Fibroblast of skin of back (primary cell): Measurements from ENCODE around the gene LKAAEAR1.
"Not testable (repeated sequence)": the region's sequence is repeated elsewhere in the genome, so short reads cannot be mapped to it uniquely, and the experiment has no call there.

ENCODE experiments used
- DNase-seq: peaks from one replicate; pipeline ENCODE4 v3.0.0-alpha.2; 2013

The LKAAEAR1 gene

GRCh38 chr20:64096535-64096934 is 12.3 kb upstream of the LKAAEAR1 start:
- DNase-seq, result no peak

GRCh38 chr20:64095927-64096326 is 11.7 kb upstream of the LKAAEAR1 start:
- no peak for DNase-seq

DNA sequence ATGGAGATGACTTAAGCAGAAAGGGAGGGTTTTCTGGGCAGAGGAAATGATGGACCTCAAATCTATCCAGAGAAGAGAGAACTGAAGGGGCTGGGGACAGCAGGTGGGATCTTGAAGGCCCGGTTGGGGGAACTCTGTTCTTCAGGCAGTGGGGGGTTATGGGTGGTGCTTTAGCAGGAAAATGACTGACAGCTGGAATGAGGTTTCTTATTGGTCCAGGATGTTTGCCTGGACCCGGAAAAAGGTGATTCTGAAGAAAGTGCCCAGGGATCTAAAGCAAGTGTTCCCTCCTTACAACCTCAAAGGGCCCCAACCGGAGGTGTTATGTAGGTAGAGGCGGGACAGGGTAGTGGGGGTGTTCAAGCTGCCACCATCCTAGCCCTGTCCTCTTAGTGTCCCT is 11.3 kb upstream of the LKAAEAR1 start:
- DNase-seq, result no peak

DNA sequence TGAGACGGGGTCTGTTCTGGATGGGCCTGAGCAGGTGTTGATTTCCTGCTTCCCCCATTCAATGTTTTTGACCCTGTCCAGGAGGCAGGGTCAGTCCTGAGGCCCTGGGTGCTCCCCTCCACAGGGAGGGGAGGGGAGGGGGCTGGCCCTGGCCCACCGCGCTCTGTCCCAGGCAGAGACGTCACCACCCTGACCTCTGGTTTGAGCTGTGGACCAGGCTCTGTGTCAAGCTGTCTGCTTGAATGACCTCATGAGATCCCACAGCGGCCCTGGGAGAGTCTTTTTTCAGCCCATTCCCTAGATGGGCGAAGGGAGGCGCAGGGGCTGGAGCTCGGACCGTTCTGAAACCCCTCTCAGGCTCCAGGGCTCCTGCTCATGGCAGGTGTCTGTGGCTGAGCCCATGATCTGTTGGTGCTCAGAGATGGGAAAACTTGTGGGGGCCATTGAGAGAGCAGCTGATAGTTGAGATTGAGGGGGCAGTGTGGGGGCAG is 8.9 kb upstream of the LKAAEAR1 start:
- DNase-seq, result no peak

- no peak for DNase-seq
Observed at GRCh38 chr20:64092258-64093012, 8.2 kb upstream of the LKAAEAR1 start.

DNA sequence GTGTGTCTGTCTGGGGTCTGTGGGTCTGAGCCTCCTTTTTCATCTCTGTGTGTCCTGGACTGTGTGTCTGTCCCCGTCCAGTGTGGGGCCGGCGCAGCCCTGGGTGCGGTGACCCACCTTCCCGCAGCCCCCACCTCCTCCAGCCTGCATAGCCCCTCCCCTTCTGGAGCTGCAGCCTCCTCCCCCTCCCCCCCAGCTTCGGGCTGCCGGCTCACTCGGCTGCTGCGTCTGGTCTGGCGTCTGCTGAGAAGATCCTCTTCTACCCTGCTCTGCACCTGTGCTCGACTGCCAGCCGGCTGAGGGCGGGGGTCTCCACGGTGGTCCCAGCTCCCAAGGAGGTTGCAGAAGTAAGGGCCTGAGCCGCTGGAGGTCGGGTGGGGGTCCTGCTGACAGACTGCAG is 7.6 kb upstream of the LKAAEAR1 start:
- DNase-seq, result no peak

DNA sequence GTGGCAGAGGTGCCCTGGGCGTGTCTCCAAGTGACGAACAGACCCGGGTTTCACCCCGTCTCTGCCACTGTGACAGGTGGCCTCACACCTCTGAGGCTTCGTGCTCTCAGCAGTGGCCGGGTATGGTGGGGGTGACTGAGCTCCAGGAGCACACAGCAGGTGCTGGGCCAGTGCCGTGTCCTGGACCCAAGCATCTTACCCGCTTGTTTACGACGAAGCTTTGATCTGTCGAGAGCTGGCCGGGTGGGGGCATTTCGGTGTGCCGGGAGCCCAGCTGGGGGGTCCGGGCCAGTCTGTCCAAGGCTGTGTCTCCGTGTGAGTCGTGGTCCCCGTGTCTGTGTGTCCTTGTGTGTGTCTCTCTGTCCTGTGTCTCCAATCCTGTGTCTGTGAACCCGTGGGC is 7.1 kb upstream of the LKAAEAR1 start:
- no peak for DNase-seq

DNA sequence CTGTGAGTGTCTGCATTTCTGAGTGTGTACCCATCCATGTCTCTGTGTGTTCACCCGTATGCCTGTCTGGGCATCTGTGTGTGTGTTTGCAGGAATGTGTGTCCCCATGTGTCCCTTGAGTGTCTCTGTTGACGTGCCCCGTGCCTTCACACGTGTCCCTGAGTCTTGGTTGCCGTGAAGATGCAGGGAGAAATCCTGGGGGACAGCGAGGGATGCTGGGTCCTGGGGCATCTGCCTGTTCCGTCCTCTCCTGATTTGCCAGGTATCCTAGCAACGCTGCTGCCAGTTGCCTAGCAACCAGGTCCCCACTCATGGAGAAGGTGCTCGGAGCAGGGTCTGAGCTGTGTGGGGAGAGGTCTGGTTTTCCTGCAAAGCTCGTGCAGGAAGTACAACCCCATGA is 6.0 kb upstream of the LKAAEAR1 start:
- no peak for DNase-seq

DNA sequence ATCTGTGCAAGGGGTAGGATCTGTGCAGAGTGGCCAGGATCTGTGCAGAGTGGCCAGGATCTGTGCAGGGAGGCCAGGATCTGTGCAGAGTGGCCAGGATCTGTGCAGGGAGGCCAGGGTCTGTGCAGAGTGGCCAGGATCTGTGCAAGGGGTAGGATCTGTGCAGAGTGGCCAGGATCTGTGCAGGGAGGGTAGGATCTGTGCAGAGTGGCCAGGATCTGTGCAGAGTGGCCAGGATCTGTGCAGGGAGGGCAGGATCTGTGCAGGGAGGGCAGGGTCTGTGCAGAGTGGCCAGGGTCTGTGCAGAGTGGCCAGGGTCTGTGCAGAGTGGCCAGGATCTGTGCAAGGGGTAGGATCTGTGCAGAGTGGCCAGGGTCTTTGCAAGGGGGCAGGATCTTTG is 4.4 kb upstream of the LKAAEAR1 start:
- not testable (repeated sequence) for DNase-seq

DNA sequence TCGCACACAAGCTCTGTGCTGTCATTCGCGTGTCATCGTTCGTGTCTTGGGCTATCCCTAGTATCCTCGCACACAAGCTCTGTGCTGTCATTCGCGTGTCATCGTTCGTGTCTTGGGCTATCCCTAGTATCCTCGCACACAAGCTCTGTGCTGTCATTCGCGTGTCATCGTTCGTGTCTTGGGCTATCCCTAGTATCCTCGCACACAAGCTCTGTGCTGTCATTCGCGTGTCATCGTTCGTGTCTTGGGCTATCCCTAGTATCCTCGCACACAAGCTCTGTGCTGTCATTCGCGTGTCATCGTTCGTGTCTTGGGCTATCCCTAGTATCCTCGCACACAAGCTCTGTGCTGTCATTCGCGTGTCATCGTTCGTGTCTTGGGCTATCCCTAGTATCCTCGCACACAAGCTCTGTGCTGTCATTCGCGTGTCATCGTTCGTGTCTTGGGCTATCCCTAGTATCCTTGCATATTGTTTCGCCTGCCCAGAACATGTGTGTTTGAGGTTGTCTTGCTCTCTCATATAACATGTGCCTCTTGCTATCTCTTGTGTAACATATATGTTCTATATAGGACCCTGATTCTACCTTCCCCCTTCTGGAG is 3.1 kb upstream of the LKAAEAR1 start:
- DNase-seq, result not testable (repeated sequence)

DNA sequence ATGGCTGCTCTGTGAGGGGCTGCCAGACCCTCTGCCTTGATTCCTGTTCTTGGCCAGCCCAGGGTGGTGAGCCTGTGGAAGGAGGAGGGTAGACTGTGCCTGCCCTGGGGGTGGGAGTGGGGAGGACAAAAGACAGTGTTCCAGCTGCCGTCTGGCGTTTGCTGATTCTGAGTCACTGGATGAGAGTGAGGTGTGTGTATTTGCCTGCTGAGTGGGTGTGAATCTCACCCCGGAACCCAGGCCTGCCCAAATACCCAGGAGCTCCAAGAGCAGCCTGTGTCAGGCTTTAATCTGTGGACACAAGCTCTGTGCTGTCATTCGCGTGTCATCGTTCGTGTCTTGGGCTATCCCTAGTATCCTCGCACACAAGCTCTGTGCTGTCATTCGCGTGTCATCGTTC is 2.6 kb upstream of the LKAAEAR1 start:
- no peak for DNase-seq

- no peak for DNase-seq
Observed at GRCh38 chr20:64084685-64085152, 521 bp upstream of the LKAAEAR1 start.

DNA sequence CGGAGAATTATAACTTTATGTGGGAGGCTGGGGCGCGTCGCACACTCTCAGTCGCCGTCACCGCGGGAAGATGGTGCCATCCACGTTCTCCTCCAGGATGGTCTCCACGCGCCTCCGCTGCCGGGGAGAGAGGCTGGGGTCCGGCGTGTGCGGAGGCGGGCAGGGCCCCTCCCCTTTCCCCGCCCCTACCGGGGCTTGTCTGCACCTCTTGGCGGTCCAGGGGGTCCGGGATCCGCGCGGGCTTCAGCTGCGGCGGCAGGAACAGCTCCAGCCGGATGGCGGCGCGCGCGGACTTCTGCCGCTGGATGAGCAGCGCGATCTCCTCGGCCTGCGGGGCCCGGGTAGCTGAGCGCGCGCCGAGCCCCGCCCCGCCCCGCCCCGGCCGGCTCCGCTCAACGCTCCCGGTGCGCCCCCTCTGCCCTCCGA is 807 bp downstream of the LKAAEAR1 start:
- DNase-seq, result peak; percentile 73

GRCh38 chr20:64082820-64083377 is 1.3 kb downstream of the LKAAEAR1 start:
- DNase-seq, result no peak

- no peak for DNase-seq
Observed at GRCh38 chr20:64082126-64082731, 2.0 kb downstream of the LKAAEAR1 start.

- DNase-seq, result no peak
Observed at GRCh38 chr20:64081624-64081964, 2.6 kb downstream of the LKAAEAR1 start.

DNA sequence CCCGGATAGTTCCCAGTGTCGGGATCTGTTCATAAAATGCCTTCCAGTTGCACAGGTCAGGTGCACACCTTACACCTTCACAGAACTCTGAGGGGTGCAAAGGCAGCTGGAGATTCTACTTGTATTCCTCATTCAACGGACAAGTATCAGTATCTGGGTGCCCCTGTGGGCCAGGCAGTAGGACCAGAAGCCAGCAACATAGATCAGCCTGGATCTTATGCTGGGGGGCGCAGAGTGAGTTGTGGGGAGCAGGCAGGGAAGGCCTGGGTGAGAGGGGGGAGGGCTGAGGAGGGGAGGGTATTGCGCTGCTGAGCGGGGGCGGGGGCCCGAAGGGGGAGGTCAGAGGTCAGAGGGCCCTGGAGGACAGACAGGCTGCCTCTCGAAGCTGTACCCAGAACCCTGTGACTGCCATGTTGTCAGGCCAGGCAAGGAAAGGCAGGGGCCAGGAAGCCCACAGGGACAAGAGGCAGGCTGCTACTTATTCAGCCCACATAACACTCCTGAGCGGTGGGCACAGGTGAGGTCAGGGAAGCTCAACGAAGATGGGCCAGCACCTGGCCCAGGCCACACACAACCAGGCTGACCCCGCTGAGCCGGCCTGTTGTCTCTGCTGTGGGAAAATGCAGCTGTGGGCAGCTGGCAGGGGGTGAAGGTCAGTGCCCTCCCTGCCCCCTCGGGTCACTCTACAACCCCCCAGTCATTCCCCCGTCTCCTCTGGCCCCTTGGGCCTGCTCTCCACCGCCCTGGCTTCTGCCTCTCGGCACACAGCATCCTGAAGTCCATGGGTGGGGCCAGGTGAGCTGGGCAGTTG is 3.2 kb downstream of the LKAAEAR1 start:
- DNase-seq, result no peak

GRCh38 chr20:64080013-64080812 is 4.0 kb downstream of the LKAAEAR1 start, which contains the start of gene OPRL1:
TSS of gene OPRL1 (plus strand) at chr20:64080082. CDS start at chr20:64092721, 12,639 bp downstream.
- DNase-seq, result no peak

DNA sequence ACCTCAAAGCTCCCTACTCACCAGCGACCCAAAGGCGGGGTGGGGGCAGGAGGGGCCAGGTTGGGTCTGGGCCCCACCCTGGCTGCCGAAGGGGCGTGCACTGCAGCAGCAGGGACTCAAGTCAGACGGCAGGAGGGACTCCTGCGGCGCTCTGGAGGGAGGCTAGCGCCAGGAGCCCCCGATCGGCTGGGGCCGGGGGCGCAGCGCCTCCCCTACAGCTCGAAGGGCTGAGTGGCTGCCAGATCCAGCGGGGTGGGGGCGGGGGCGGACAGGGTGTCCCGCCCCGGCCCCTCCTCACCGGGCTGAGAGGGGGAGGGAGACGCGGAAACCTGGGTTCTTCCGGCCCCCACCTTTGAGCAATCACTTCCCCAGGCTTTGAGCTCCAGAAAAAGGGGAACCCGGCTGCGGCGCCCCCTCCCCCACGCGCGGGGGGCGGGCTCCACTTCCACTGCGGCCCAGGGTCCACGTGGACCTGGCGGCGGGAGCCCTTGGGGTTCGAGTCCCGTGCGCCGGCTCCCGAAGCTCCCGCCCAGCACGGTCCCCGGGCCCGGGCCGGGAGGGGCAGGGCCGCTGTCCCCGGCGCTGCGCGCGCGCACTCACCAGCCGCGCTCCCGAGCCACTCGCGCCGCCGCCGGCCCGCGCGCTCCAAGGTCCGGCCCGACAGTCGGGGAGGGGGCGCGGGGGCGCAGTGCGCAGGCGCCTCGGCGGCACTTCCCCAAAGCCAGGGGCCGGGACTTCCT is 4.8 kb downstream of the LKAAEAR1 start, which contains the start of gene RGS19:
Gene RGS19, minus strand, starts transcription at position 246 of the 740 bp plus-strand sequence. CDS start 2,632 bp downstream, outside the sequence.
- peak; percentile 76 for DNase-seq

DNA sequence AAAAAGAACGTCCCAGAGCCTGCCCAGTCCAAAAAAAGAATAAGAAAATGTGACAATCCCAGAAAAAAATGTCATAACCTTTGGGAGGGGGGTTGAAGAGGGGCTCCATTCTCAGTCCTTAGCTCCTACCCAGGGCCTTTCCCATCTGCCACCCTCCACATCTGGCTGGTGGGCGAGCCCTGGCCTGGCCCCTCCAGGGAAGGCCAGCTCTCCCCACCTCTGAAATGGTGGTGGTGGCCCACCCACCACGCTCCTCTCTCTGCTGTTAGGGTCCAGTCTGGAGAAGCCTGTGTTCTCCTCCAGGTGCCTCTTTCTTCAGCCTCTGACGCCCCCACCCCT is 5.3 kb downstream of the LKAAEAR1 start:
- DNase-seq, result no peak
